CD4-positive, alpha-beta T cell (primary cell): Measurements from ENCODE around the gene TEX14. TPM values are rescaled to one million over a fixed set of nuclear protein-coding genes. Genes with fewer than 3 reads are reported as not detected.
"Not testable (repeated sequence)": the region's sequence is repeated elsewhere in the genome, so short reads cannot be mapped to it uniquely, and the experiment has no call there.

Source experiments
- ATAC-seq: fragments of 200-7000 bp; cut with Tn5 transposase; one replicate; pipeline ENCODE4 v1.10.0; 2022; ENCODE audit warnings: mild to moderate bottlenecking; ENCODE audit not compliant: poor library complexity
- CTCF ChIA-PET: fragments of 350-600 bp; sonication (Branson Sonifier 250); formaldehyde crosslinking; loops from one replicate; lab custom pipeline; 2021; ENCODE audit warnings: antibody characterized with exemption, inconsistent platforms; lab: Charles Lee
- POLR2A ChIA-PET: fragments of 350-600 bp; sonication (Branson Sonifier 250); formaldehyde crosslinking; loops from one replicate; lab custom pipeline; 2021; ENCODE audit warnings: antibody characterized with exemption, inconsistent platforms; lab: Charles Lee
- DNase-seq, 14 experiments: peaks; one replicate each; pipeline ENCODE4 v3.0.0-alpha.2; 2013 to 2020; ENCODE audit warnings: mixed read lengths in 2 of 14
- H3K27ac ChIP-seq, 2 donors: one replicate each; pipeline versions ENCODE4 v1.5.1 to v1.7.0; 2013; ENCODE audit warnings: low read length in 2 of 2, low read depth in 1 of 2, mild to moderate bottlenecking in 1 of 2
- H3K27me3 ChIP-seq, 2 experiments: 1 replicate in 1 of 2; 2 replicates in 1 of 2; pipeline versions ENCODE4 v1.6.1 to v1.7.0; 2013; ENCODE audit warnings: low read length in 2 of 2, control low read depth in 1 of 2, mild to moderate bottlenecking in 1 of 2, moderate library complexity in 1 of 2; ENCODE audit not compliant: insufficient read depth in 2 of 2, control insufficient read depth in 1 of 2
- H3K36me3 ChIP-seq: one replicate; pipeline ENCODE4 v1.6.1; 2013; ENCODE audit warnings: low read length, control low read depth; ENCODE audit not compliant: insufficient read depth
- H3K4me1 ChIP-seq: one replicate; pipeline ENCODE4 v1.6.1; 2013; ENCODE audit warnings: low read length, control low read depth; ENCODE audit not compliant: insufficient read depth
- H3K4me3 ChIP-seq: one replicate; pipeline ENCODE4 v1.5.1; 2013; ENCODE audit warnings: mild to moderate bottlenecking, low read length, moderate library complexity
- H3K9me3 ChIP-seq, 2 experiments: 1 replicate in 1 of 2; 2 replicates in 1 of 2; pipeline versions ENCODE4 v1.6.1 to v1.7.0; 2013; ENCODE audit warnings: low read length in 2 of 2, mild to moderate bottlenecking in 2 of 2, control low read depth in 1 of 2, moderate library complexity in 1 of 2; ENCODE audit not compliant: control insufficient read depth in 1 of 2, insufficient read depth in 1 of 2
- H3K27ac Mint-ChIP-seq: one replicate; pipeline ENCODE4 v1.8.0; 2020; ENCODE audit warnings: mixed read lengths
- H3K27me3 Mint-ChIP-seq: one replicate; pipeline ENCODE4 v1.8.0; 2021; ENCODE audit warnings: mixed read lengths
- H3K36me3 Mint-ChIP-seq: one replicate; pipeline ENCODE4 v1.8.0; 2021; ENCODE audit warnings: low read depth, mixed read lengths
- H3K4me1 Mint-ChIP-seq: one replicate; pipeline ENCODE4 v1.8.0; 2021; ENCODE audit warnings: low read depth, mixed read lengths
- H3K4me3 Mint-ChIP-seq: one replicate; pipeline ENCODE4 v1.8.0; 2020; ENCODE audit warnings: mild to moderate bottlenecking, mixed read lengths
- H3K9me3 Mint-ChIP-seq: one replicate; pipeline ENCODE4 v1.8.0; 2020; ENCODE audit warnings: mixed read lengths
- CTCF ChIP-seq: fragments of 200-600 bp; IDR thresholded peaks from one replicate; pipeline ENCODE4 v1.8.0; 2022; ENCODE audit warnings: antibody characterized with exemption, mild to moderate bottlenecking
- intact Hi-C, 2 experiments: fragments of 100-400 bp; cut with DNase I in 1 of 2; cut with micrococcal nuclease in 1 of 2; formaldehyde crosslinking; loops; one replicate each; pipeline versions ENCODE4 v1.15.1 to v1.9.0; 2023 to 2025; cut with DNase I, micrococcal nuclease
- total RNA-seq, 174 experiments: library from RNA in 2 of 174; stranded (reverse) in 2 of 174; gene quantifications; one replicate each; pipeline ENCODE4 v1.2.3 and lab custom pipeline; 2021 to 2026

TEX14 gene
- total RNA-seq, 2 experiments from 2014 or later: 0.47 to 0.66 TPM

GRCh38 chr17:58583486-58583885, 108.4 kb downstream of the TEX14 start:
- H3K36me3 Mint-ChIP-seq: no peaks in the 10 kb centered on the region
- Histone ChIP-seq H3K27ac (no peak overlapping the region), H3K4me1 (peaks cover 5% of the 10 kb centered on the region), H3K4me3 (no peak overlapping the region), H3K27me3 (no peaks in the 10 kb centered on the region), H3K9me3 (no peaks in the 10 kb centered on the region), H3K36me3 (no peaks in the 10 kb centered on the region)
- peaks cover 8% of the 10 kb centered on the region for H3K27me3 Mint-ChIP-seq
- no peak overlapping the region for H3K4me3 Mint-ChIP-seq
- no peaks in the 10 kb centered on the region for H3K9me3 Mint-ChIP-seq
- H3K27ac Mint-ChIP-seq: no peak overlapping the region
- CTCF ChIA-PET: interaction anchor here (1.9 kb wide), 1 partner anchor 65 kb away, joined by 4 read pairs; no protein-coding TSS in a partner anchor
- TF ChIP-seq CTCF: no peak
- no peak for ATAC-seq
- POLR2A ChIA-PET: interaction anchor here (1.0 kb wide), 1 partner anchor 65 kb away, joined by 3 read pairs; no protein-coding TSS in a partner anchor
- DNase-seq: no peak
- peaks cover 4% of the 10 kb centered on the region for H3K4me1 Mint-ChIP-seq
- intact Hi-C loops: no loop called here

DNA sequence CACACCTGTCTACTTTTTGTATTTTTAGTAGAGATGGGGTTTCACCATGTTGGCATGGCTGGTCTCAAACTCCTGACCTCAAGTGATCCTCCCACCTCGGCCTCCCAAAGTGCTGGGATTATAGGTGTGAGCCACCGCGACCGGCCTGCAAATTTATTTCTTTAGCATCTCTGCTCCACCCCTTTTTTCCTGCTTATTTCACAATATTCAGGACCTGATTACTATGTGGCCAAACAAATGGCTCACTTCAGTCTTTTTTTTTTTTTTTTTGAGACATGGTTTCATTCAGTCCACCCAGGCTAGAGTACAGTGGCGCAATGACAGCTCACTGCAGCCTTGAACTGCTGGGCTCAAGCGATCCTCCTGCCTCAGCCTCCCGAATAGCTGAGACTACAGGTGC, 109.1 kb downstream of the TEX14 start:
- CTCF ChIA-PET: interaction anchor here (1.9 kb wide), 1 partner anchor 64 kb away, joined by 4 read pairs; no protein-coding TSS in a partner anchor

GRCh38 chr17:58580671-58581070, 111.2 kb downstream of the TEX14 start:
- Mint-ChIP-seq H3K27ac (no peak overlapping the region), H3K4me3 (no peak overlapping the region), H3K9me3 (no peaks in the 10 kb centered on the region), H3K4me1 (no peaks in the 10 kb centered on the region), H3K27me3 (peaks cover 4% of the 10 kb centered on the region), H3K36me3 (no peaks in the 10 kb centered on the region)
- H3K9me3 ChIP-seq: no peaks in the 10 kb centered on the region
- ATAC-seq (no peak), DNase-seq (no peak)
- no peaks in the 10 kb centered on the region for H3K36me3 ChIP-seq
- H3K4me3 ChIP-seq: no peak overlapping the region
- H3K27me3 ChIP-seq: no peaks in the 10 kb centered on the region
- TF ChIP-seq CTCF: no peak
- H3K4me1 ChIP-seq: peaks cover 3% of the 10 kb centered on the region
- intact Hi-C loops: no loop called here
- ChIA-PET CTCF (no interaction called here), POLR2A (no interaction called here)
- no peak overlapping the region for H3K27ac ChIP-seq

More for the DNA sequence above, 109.1 kb downstream of the TEX14 start:
- H3K27me3 Mint-ChIP-seq, intact Hi-C loops, H3K4me3 Mint-ChIP-seq, H3K4me1 ChIP-seq, DNase-seq, H3K36me3 ChIP-seq, H3K36me3 Mint-ChIP-seq, ATAC-seq, H3K27ac Mint-ChIP-seq, H3K4me1 Mint-ChIP-seq, POLR2A ChIA-PET, H3K27ac ChIP-seq, H3K9me3 ChIP-seq, H3K9me3 Mint-ChIP-seq, H3K4me3 ChIP-seq, H3K27me3 ChIP-seq: not testable (repeated sequence)

GRCh38 chr17:58577696-58578095, 114.1 kb downstream of the TEX14 start:
- Histone ChIP-seq H3K27me3 (no peaks in the 10 kb centered on the region), H3K4me3 (no peak overlapping the region), H3K4me1 (peaks cover 3% of the 10 kb centered on the region), H3K36me3 (no peaks in the 10 kb centered on the region), H3K9me3 (no peaks in the 10 kb centered on the region), H3K27ac (no peak overlapping the region)
- DNase-seq (peak; percentile 7 to 70 (median 26)), ATAC-seq (no peak)
- no peaks in the 10 kb centered on the region for H3K4me1 Mint-ChIP-seq
- intact Hi-C loops: no loop called here
- ChIA-PET POLR2A (no interaction called here), CTCF (interaction anchor here (0.5 to 2.1 kb wide), 7 partner anchors 9 to 165 kb away, joined by 3 to 6 read pairs (median 4); no protein-coding TSS in a partner anchor)
- no peaks in the 10 kb centered on the region for H3K27me3 Mint-ChIP-seq
- no peaks in the 10 kb centered on the region for H3K36me3 Mint-ChIP-seq
- H3K9me3 Mint-ChIP-seq: no peaks in the 10 kb centered on the region
- no peak overlapping the region for H3K4me3 Mint-ChIP-seq
- TF ChIP-seq CTCF: peak; percentile 34
- H3K27ac Mint-ChIP-seq: no peak overlapping the region
